ENCODE data around the gene IQUB.

GRCh38 chr7:123548406-123548805, 14.0 kb upstream of the IQUB start:
- TF ChIP-seq POLR2A (IDR thresholded peaks at IDR 0.05): no peak
- no peak for TF ChIP-seq CTCF (IDR thresholded peaks at IDR 0.05)
- TF ChIP-seq EP300 (IDR thresholded peaks at IDR 0.05; ENCODE audit: low read depth): no peak
